ENCODE results near the gene OVCH1. TPM values are rescaled to one million over a fixed set of nuclear protein-coding genes. Genes with fewer than 3 reads are reported as not detected.

The OVCH1 gene
- total and polyA plus RNA-seq, 10 donors = 0.03 to 5.7 (median 2.4) TPM

DNA sequence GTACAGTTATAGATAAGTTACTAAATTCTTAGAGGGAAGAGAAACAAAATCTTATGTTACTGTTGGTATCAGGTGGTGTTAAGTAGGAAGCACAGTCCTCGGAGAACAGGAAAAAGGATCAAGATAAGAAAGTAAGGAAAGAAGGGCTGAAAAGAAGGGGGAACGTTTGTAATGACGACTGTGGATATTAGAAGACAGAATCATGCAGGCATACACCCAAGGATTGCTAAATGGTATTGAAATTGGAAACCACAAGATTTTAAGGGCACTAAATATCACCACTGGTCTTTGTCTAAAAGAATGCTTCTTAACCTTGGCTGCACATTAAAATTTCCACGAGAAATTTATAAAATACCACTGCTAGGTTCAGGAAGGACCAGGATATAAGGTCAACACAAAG is 82.4 kb downstream of the OVCH1 start:
- H3K27ac ChIP-seq = no peak overlapping the region
- intact Hi-C loops (cut with DNase I; ENCODE audit: low total_unique reads) = no loop called here
- no peak for DNase-seq
- WGBS, 5 donors = 44 to 57% (median 49%) methylated on average over 4 of the region's 4 CpGs
- H3K36me3 ChIP-seq = no peaks in the 10 kb centered on the region
- no peak overlapping the region for H3K4me3 ChIP-seq
- no peaks in the 10 kb centered on the region for H3K4me1 ChIP-seq
- peaks cover 0 to 7% (median 0%) of the 10 kb centered on the region in 7 donors for H3K27me3 ChIP-seq (replicated peaks in 1 of 7)
- TF ChIP-seq POLR2AphosphoS5 (IDR thresholded peaks at IDR 0.05) (no peak), POLR2A (IDR thresholded peaks at IDR 0.05) (no peak)
- TF ChIP-seq, protein P1, sequence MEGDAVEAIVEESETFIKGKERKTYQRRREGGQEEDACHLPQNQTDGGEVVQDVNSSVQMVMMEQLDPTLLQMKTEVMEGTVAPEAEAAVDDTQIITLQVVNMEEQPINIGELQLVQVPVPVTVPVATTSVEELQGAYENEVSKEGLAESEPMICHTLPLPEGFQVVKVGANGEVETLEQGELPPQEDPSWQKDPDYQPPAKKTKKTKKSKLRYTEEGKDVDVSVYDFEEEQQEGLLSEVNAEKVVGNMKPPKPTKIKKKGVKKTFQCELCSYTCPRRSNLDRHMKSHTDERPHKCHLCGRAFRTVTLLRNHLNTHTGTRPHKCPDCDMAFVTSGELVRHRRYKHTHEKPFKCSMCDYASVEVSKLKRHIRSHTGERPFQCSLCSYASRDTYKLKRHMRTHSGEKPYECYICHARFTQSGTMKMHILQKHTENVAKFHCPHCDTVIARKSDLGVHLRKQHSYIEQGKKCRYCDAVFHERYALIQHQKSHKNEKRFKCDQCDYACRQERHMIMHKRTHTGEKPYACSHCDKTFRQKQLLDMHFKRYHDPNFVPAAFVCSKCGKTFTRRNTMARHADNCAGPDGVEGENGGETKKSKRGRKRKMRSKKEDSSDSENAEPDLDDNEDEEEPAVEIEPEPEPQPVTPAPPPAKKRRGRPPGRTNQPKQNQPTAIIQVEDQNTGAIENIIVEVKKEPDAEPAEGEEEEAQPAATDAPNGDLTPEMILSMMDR (IDR thresholded peaks at IDR 0.05 in 8 of 11, conservative IDR thresholded peaks at IDR 0.05 in 3 of 11) = no peak
- no peaks in the 10 kb centered on the region for H3K9me3 ChIP-seq

DNA sequence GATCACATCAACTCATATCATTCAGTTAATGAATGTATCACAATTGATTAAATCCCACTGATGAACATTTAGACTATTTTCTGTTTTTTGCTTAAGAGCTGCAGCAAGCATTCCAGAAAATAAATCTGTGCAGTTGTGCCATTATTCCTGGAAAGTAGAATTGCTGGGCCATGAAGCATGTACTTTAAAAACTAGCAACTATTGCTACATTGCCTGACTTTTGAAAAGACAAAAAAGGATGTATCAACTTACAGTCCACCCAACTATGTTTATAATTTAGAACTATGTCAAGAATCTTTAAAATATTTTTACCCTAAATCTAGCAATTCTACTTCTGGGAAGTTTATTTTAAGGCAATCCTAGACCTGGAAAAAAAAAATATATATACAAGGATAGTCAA is 83.1 kb downstream of the OVCH1 start:
- Histone ChIP-seq H3K4me3 (no peak overlapping the region), H3K27me3 (replicated peaks in 1 of 7) (peaks cover 0 to 7% (median 0%) of the 10 kb centered on the region in 7 donors), H3K9me3 (no peaks in the 10 kb centered on the region), H3K27ac (no peak overlapping the region), H3K4me1 (no peaks in the 10 kb centered on the region), H3K36me3 (no peaks in the 10 kb centered on the region)
- intact Hi-C loops (cut with DNase I; ENCODE audit: low total_unique reads) = no loop called here
- DNase-seq = no peak
- TF ChIP-seq POLR2A (IDR thresholded peaks at IDR 0.05) (no peak), POLR2AphosphoS5 (IDR thresholded peaks at IDR 0.05) (no peak)
- TF ChIP-seq, protein P1 (IDR thresholded peaks at IDR 0.05 in 8 of 11, conservative IDR thresholded peaks at IDR 0.05 in 3 of 11) = no peak

DNA sequence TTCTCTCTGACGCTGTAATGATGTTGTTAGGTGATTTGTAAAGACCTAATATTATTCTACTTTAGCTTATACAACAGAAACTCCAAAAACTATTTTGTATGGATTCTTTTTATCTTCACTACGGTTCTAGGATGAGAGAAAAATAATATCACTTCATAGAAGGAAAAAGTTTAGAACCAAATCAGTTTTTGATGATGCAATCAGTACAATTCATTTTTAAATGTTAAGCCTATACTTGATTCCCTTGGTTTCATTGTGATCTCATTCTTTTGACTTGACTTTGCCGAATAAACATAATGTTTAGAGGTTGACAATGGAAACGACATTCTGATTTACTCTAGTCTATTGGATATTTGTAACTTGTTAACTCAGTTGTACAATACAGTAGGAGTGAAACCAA is 91.9 kb downstream of the OVCH1 start:
- no peak for DNase-seq
- Histone ChIP-seq H3K4me1 (no peaks in the 10 kb centered on the region), H3K27ac (no peak overlapping the region), H3K27me3 (replicated peaks in 1 of 7) (no peaks in the 10 kb centered on the region), H3K9me3 (no peaks in the 10 kb centered on the region), H3K36me3 (peaks cover 0 to 5% (median 0%) of the 10 kb centered on the region in 6 donors), H3K4me3 (no peak overlapping the region)
- intact Hi-C loops (cut with DNase I; ENCODE audit: low total_unique reads) = no loop called here
- TF ChIP-seq, protein P1 (IDR thresholded peaks at IDR 0.05 in 8 of 11, conservative IDR thresholded peaks at IDR 0.05 in 3 of 11) = no peak
- no peak for TF ChIP-seq POLR2AphosphoS5 (IDR thresholded peaks at IDR 0.05)
- TF ChIP-seq POLR2A (IDR thresholded peaks at IDR 0.05) = no peak
- WGBS, 5 donors = 61 to 74% (median 71%) methylated on average over 4 of the region's 4 CpGs

DNA sequence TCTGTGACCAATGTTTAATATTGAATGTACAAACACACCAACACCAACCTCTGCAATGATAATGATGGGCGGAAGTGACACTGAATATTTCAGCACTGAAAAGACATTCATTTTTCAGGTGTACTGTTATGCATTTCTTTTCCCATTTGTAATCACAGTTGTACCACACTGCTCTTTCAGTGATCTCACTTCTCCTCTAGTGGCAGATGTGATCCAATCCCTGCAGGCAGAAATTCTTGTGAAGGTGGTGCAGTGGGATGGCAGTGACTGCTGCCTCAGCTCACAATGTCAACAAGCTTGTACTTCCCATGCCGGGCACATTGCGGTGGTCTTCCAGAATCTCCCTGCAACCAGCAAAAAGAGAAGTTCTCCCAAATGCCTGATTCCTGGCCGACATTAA is 93.5 kb downstream of the OVCH1 start:
- TF ChIP-seq POLR2AphosphoS5 (IDR thresholded peaks at IDR 0.05) (no peak), POLR2A (IDR thresholded peaks at IDR 0.05) (no peak)
- TF ChIP-seq, protein P1 (IDR thresholded peaks at IDR 0.05 in 8 of 11, conservative IDR thresholded peaks at IDR 0.05 in 3 of 11) = no peak
- Histone ChIP-seq H3K9me3 (no peaks in the 10 kb centered on the region), H3K4me1 (no peaks in the 10 kb centered on the region), H3K36me3 (peaks cover 0 to 5% (median 0%) of the 10 kb centered on the region in 6 donors), H3K4me3 (no peak overlapping the region), H3K27ac (no peak overlapping the region), H3K27me3 (replicated peaks in 1 of 7) (no peaks in the 10 kb centered on the region)
- no peak for DNase-seq
- 64 to 93% (median 78%) methylated on average over 4 of the region's 4 CpGs for WGBS, 5 donors
- intact Hi-C loops (cut with DNase I; ENCODE audit: low total_unique reads) = no loop called here

Data from spleen (tissue), 11 donors.